Breast epithelium (tissue), 3 donors: Measurements from ENCODE around the gene CCDC33.

Experiments
- POLR2A ChIP-seq: fragments of 450-650 bp; IDR thresholded peaks from one replicate; pipeline ENCODE4 v1.6.1; 2016; ENCODE audit warnings: antibody characterized with exemption, mild to moderate bottlenecking, moderate library complexity
- TF ChIP-seq, protein P1 (sequence below), 3 donors: fragments of 450-650 bp; IDR thresholded peaks; one replicate each; pipeline ENCODE4 v1.5.1; 2016 to 2017; ENCODE audit warnings: antibody characterized with exemption in 3 of 3, mild to moderate bottlenecking in 3 of 3, moderate library complexity in 3 of 3

DNA sequence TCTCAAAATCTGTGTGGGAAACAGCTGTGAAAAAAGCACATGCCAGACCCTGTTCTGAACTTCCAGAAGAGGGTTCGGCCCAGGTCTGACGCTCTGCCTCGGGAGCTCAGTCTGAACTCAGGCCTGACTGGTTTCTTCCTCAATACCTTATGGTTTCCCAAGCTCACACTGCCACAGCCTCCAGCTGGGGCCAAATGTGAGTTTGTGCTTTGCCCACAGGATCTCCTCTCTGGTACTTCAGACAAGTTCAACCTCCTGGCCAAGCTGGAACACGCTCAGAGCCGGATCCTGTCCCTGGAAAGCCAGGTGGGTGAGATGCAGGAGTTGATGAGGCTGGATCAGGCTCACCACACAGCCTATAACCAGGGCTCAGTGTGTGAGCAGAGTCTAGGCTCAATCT lies 97.5 kb downstream of the CCDC33 start:
- TF ChIP-seq, protein P1, sequence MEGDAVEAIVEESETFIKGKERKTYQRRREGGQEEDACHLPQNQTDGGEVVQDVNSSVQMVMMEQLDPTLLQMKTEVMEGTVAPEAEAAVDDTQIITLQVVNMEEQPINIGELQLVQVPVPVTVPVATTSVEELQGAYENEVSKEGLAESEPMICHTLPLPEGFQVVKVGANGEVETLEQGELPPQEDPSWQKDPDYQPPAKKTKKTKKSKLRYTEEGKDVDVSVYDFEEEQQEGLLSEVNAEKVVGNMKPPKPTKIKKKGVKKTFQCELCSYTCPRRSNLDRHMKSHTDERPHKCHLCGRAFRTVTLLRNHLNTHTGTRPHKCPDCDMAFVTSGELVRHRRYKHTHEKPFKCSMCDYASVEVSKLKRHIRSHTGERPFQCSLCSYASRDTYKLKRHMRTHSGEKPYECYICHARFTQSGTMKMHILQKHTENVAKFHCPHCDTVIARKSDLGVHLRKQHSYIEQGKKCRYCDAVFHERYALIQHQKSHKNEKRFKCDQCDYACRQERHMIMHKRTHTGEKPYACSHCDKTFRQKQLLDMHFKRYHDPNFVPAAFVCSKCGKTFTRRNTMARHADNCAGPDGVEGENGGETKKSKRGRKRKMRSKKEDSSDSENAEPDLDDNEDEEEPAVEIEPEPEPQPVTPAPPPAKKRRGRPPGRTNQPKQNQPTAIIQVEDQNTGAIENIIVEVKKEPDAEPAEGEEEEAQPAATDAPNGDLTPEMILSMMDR (IDR thresholded peaks at IDR 0.05) = no peak
- TF ChIP-seq POLR2A = no peak
